ENCODE data around the gene SMIM35.

The SMIM35 gene

GRCh38 chr11:118000067-118000849, 86.5 kb downstream of the SMIM35 start:
- DNase-seq, result no peak

DNA sequence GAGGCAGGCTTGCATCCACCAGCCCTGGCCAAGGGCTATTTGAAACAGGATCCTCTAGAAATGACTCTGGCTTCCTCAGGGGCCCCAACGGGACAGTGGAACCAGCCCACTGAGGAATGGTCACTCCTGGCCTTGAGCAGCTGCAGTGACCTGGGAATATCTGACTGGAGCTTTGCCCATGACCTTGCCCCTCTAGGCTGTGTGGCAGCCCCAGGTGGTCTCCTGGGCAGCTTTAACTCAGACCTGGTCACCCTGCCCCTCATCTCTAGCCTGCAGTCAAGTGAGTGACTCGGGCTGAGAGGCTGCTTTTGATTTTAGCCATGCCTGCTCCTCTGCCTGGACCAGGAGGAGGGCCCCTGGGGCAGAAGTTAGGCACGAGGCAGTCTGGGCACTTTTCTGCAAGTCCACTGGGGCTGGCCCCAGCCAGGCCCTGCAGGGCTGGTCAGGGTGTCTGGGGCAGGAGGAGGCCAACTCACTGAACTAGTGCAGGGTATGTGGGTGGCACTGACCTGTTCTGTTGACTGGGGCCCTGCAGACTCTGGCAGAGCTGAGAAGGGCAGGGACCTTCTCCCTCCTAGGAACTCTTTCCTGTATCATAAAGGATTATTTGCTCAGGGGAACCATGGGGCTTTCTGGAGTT, 87.3 kb downstream of the SMIM35 start:
- no peak for DNase-seq

GRCh38 chr11:117998664-117999353, 88.0 kb downstream of the SMIM35 start:
- DNase-seq, result no peak

- DNase-seq, result no peak
Observed at GRCh38 chr11:117997823-117998579, 88.8 kb downstream of the SMIM35 start.

DNA sequence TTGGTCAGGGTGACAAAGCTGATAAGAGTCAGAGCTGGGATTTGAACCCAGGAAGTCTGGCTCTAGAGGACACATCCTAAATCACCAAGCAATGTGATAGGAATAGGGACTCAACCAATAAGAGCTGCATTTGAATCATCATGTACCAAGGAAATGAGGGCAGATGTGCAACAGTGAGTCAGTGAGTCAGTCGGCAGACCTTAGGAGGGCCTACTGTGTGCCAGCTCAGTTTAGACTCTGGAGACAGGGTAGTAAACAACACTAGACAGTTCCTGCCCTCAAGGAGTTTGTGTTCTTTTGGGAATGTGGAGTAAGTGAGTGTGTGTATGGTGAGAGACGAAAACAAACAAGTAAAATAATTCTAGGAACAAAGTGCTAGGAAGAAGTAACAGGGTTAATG, 89.4 kb downstream of the SMIM35 start:
- no peak for DNase-seq

- no peak for DNase-seq
Observed at GRCh38 chr11:117996058-117996457, 90.7 kb downstream of the SMIM35 start.

DNA sequence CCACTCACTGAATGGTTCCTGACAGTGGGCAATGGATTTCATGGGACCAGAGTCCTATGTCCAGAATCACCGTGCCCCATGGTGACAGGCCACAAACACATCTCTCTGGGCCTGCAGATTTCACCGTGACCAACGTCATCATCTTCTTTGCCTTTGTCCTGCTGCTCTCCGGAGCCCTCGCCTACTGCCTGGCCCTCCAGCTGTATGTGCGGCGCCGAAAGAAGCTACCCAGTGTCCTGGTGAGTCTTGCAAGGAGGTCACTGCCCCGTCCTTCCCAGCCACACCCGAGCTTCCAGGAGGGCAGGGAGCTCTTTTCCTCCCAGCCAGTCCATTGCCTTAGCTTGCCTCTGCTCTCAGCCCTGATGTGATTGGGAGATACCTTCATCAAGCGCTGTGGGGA, 91.3 kb downstream of the SMIM35 start:
- DNase-seq, result no peak

DNA sequence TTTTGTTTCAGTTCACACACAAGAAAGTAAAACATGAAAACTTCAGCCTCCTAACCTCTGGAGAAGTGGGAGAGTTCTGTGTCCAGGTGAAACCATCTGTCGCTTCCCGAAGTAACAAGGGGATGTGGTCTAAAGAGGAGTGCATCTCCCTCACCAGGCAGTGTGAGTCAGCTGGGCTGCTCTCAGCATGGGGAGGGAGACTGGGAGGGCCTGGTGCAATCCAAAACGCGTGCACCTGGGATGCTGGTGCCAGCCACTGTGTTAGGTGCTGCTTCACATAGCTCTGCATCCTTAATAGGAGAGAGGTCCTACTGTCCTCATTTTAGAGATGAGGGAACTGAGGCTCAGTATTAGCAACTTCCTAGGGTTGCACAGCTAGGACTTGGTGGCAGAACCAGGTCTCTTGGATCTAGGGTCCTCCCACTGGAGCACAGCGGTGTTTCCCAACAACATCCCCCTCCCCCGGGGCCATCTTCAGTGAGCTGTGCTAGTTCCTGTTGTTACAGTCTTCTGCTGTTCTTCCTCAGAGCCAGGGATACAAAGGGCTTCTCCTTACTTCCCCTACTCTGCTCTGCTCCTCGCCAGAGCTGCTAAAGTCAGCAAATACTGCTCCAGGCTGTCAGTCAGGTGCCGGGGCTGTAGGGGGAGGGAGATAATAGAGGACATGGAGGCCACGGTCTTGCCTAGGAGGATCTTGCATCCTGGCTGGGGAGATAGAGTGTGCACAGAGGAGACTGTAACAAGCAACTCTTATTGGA, 92.6 kb downstream of the SMIM35 start:
- no peak for DNase-seq

- no peak for DNase-seq
Observed at GRCh38 chr11:117992620-117993019, 94.1 kb downstream of the SMIM35 start.

DNA sequence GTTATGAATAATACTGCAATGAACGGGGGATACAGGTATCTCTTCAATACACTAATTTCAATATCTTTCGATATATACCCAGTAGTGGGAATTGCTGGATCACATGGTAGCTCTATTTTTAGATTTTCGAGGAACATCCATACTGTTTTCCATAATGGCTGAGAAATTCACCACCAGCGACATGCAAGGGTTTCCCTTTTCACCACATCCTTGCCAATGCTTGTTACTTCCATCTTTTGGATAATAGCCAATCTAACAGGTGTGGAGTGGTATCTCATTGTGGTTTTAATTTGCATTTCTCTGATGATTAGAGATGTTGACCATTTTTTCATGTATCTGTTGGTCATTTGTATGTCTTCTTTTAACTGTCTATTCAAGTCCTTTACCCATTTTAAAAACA, 94.6 kb downstream of the SMIM35 start:
- DNase-seq, result no peak

- no peak for DNase-seq
Observed at GRCh38 chr11:117989351-117990102, 97.2 kb downstream of the SMIM35 start.

- DNase-seq, result no peak
Observed at GRCh38 chr11:117986981-117987574, 99.7 kb downstream of the SMIM35 start.

GRCh38 chr11:117985953-117986887, 100.5 kb downstream of the SMIM35 start, which contains the start of gene IL10RA:
TSS of gene IL10RA (plus strand) at chr11:117986394. CDS start at chr11:117986468, 74 bp downstream.
- DNase-seq, result peak; percentile 74

- no peak for DNase-seq
Observed at GRCh38 chr11:117984476-117984875, 102.3 kb downstream of the SMIM35 start.

DNA sequence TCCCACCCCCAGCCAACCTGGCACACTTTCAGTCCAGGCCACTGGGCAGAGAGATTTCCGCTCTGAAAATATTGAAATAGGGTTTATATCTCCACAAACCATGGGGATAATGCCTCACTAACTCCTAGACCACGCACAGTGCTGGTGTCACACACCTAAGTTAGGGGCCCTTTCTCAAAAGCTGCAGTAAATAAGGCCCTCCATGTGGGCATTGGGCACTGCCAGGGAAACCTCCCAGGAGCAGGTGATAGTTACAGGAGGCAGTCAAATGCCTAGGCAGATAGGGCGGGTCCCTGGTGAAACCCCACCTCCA, 103.6 kb downstream of the SMIM35 start:
- no peak for DNase-seq

DNA sequence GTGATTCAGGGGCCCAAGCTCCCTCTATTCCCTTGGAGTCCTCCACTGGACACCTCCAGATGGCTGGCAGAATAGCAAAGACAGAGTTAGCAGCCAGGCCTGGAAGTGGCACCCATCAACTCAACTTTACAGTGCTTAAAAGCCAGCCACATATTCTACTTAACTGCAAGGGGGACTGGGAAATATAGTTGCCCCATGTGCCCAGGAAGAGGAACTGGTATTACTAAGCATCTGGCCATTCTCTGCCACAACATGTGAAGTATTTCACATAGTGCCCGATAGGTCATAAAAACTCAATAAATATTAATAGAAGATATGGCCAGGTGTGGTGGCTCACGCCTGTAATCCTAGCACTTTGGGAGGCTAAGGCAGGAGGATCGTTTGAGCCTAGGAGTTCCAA, 106.0 kb downstream of the SMIM35 start:
- DNase-seq, result no peak

DNA sequence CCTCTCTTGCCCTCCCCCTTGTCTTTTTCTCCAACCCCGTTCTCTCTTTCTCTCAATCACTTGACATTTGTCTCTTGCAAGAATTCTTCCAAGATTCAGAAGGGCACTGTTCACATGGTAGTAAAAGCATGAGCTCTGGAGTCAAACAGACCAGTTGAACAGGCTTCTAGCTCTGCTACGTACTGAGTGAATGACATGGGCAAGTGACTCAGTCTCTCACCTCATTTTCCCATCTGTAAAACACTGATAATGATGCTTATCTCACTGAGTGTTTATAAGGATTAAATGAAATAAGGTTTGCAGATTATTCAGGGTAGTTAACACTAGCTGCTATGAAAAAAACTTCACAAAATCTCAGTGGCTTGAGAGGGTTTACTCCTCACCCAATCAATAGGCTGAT, 106.5 kb downstream of the SMIM35 start:
- DNase-seq, result no peak

- DNase-seq, result no peak
Observed at GRCh38 chr11:117979481-117980211, 107.1 kb downstream of the SMIM35 start.

- DNase-seq, result no peak
Observed at GRCh38 chr11:117978991-117979390, 107.8 kb downstream of the SMIM35 start.

Data from NCI-H1436 (cell line).